SK-N-SH treated with all-trans-retinoic acid at 6 μM for 48 hours (cell line): ENCODE data around the gene CCDC57.
"Not testable (repeated sequence)": the region's sequence is repeated elsewhere in the genome, so short reads cannot be mapped to it uniquely, and the experiment has no call there.

Experiments
- ATAC-seq: fragments of 200-7000 bp; cut with Tn5 transposase; 3 replicates; pipeline ENCODE4 v1.9.1; 2020; ENCODE audit warnings: mild to moderate bottlenecking, moderate library complexity
- ARNTL ChIP-seq: fragments of 450-650 bp; formaldehyde crosslinking; IDR thresholded peaks from 2 replicates; pipeline ENCODE4 v1.5.0; 2020; ENCODE audit warnings: low read depth, mild to moderate bottlenecking, moderate library complexity, borderline replicate concordance
- BACH2 ChIP-seq: fragments of 250-450 bp; sonication (Bioruptor Pico); IDR thresholded peaks from 2 replicates; pipeline ENCODE4 v1.9.0; 2021; ENCODE audit warnings: mild to moderate bottlenecking, borderline replicate concordance
- CSDC2 ChIP-seq: fragments of 250-450 bp; sonication (Bioruptor Pico); IDR thresholded peaks from 2 replicates; pipeline ENCODE4 v1.5.0; 2020; ENCODE audit warnings: mild to moderate bottlenecking, moderate library complexity
- ESRRG ChIP-seq: fragments of 250-450 bp; sonication (Bioruptor Pico); IDR thresholded peaks from 2 replicates; pipeline ENCODE4 v1.6.1; 2021; ENCODE audit warnings: mild to moderate bottlenecking
- GLIS3 ChIP-seq: fragments of 250-450 bp; sonication (Bioruptor Pico); IDR thresholded peaks from 2 replicates; pipeline ENCODE4 v1.5.0; 2020; ENCODE audit warnings: mild to moderate bottlenecking, moderate library complexity
- ISL1 ChIP-seq: fragments of 250-450 bp; sonication (Bioruptor Pico); IDR thresholded peaks from 2 replicates; pipeline ENCODE4 v2.1.2; 2022; ENCODE audit warnings: mild to moderate bottlenecking, moderate library complexity
- OSR1 ChIP-seq: fragments of 250-450 bp; sonication (Bioruptor Pico); IDR thresholded peaks from 2 replicates; pipeline ENCODE4 v1.8.0; 2022; ENCODE audit warnings: moderate library complexity, mild to moderate bottlenecking, inconsistent platforms
- PATZ1 ChIP-seq: fragments of 250-450 bp; sonication (Bioruptor Pico); IDR thresholded peaks from 2 replicates; pipeline ENCODE4 v1.8.0; 2020; ENCODE audit warnings: mild to moderate bottlenecking, moderate library complexity, borderline replicate concordance
- PPARA ChIP-seq: fragments of 250-450 bp; sonication (Bioruptor Pico); IDR thresholded peaks from 2 replicates; pipeline ENCODE4 v1.5.0; 2020; ENCODE audit warnings: mild to moderate bottlenecking, borderline replicate concordance
- RARB ChIP-seq: fragments of 250-450 bp; sonication (Bioruptor Pico); IDR thresholded peaks from 2 replicates; pipeline ENCODE4 v1.8.0; 2021; ENCODE audit warnings: mild to moderate bottlenecking, moderate library complexity
- SNAI2 ChIP-seq: fragments of 250-450 bp; sonication (Bioruptor Pico); IDR thresholded peaks from 2 replicates; pipeline ENCODE4 v1.5.0; 2020; ENCODE audit warnings: mild to moderate bottlenecking, moderate library complexity
- TOX ChIP-seq: fragments of 250-450 bp; sonication (Bioruptor Pico); IDR thresholded peaks from 2 replicates; pipeline ENCODE4 v1.8.0; 2021; ENCODE audit warnings: mild to moderate bottlenecking, moderate library complexity, borderline replicate concordance
- ZC3H10 ChIP-seq: fragments of 250-450 bp; sonication (Bioruptor Pico); IDR thresholded peaks from 2 replicates; pipeline ENCODE4 v1.5.1; 2021; ENCODE audit warnings: mild to moderate bottlenecking, moderate library complexity
- ZFP3 ChIP-seq: fragments of 250-450 bp; sonication (Bioruptor Pico); IDR thresholded peaks from 2 replicates; pipeline ENCODE4 v1.5.0; 2020; ENCODE audit warnings: mild to moderate bottlenecking, moderate library complexity
- ZFP30 ChIP-seq: fragments of 450-650 bp; formaldehyde crosslinking; IDR thresholded peaks from 2 replicates; pipeline ENCODE4 v1.5.0; 2022; ENCODE audit warnings: mild to moderate bottlenecking, moderate library complexity
- ZNF565 ChIP-seq: fragments of 450-650 bp; formaldehyde crosslinking; conservative IDR thresholded peaks from 2 replicates; pipeline ENCODE4 v1.5.0; 2020; ENCODE audit warnings: low read depth, mild to moderate bottlenecking, moderate library complexity
- ZNF70 ChIP-seq: fragments of 450-650 bp; formaldehyde crosslinking; IDR thresholded peaks from 2 replicates; pipeline ENCODE4 v1.5.0; 2020; ENCODE audit warnings: mild to moderate bottlenecking, moderate library complexity
- ZNF8 ChIP-seq: fragments of 450-650 bp; formaldehyde crosslinking; IDR thresholded peaks from 2 replicates; pipeline ENCODE4 v1.5.0; 2020; ENCODE audit warnings: mild to moderate bottlenecking, moderate library complexity
- TF ChIP-seq, protein P1 (sequence below): fragments of 250-450 bp; sonication (Bioruptor Pico); IDR thresholded peaks from 2 replicates; pipeline ENCODE4 v1.8.0; 2021; ENCODE audit warnings: low read depth, mild to moderate bottlenecking, moderate library complexity, borderline replicate concordance
- TF ChIP-seq, protein P2 (sequence below): fragments of 250-450 bp; sonication (Bioruptor Pico); IDR thresholded peaks from 2 replicates; pipeline ENCODE4 v1.5.1; 2021; ENCODE audit warnings: mild to moderate bottlenecking, moderate library complexity
- TF ChIP-seq, protein P3 (sequence below): fragments of 250-450 bp; sonication (Bioruptor Pico); IDR thresholded peaks from 2 replicates; pipeline ENCODE4 v1.5.0; 2020; ENCODE audit warnings: mild to moderate bottlenecking, moderate library complexity
- TF ChIP-seq, protein P4 (sequence below): fragments of 250-450 bp; sonication (Bioruptor Pico); IDR thresholded peaks from 2 replicates; pipeline ENCODE4 v1.5.1; 2020; ENCODE audit warnings: low read depth, mild to moderate bottlenecking, moderate library complexity

Gene CCDC57

GRCh38 chr17:82256242-82256885 lies 43.7 kb upstream of the CCDC57 start:
- no peak for ATAC-seq
- TF ChIP-seq ZNF70 (CRISPR knock-in tag) (no peak), PATZ1 (CRISPR knock-in tag) (no peak), SNAI2 (CRISPR knock-in tag) (no peak), GLIS3 (no peak), ZFP3 (CRISPR knock-in tag) (no peak), ESRRG (CRISPR knock-in tag) (no peak), ZNF565 (CRISPR knock-in tag) (no peak), TOX (CRISPR knock-in tag) (no peak), RARB (CRISPR knock-in tag) (no peak), ZNF8 (no peak), BACH2 (CRISPR knock-in tag) (no peak), OSR1 (CRISPR knock-in tag) (no peak), CSDC2 (CRISPR knock-in tag) (no peak), ISL1 (CRISPR knock-in tag) (no peak), ARNTL (CRISPR knock-in tag) (no peak), ZFP30 (CRISPR knock-in tag) (no peak)
- TF ChIP-seq, protein P1, sequence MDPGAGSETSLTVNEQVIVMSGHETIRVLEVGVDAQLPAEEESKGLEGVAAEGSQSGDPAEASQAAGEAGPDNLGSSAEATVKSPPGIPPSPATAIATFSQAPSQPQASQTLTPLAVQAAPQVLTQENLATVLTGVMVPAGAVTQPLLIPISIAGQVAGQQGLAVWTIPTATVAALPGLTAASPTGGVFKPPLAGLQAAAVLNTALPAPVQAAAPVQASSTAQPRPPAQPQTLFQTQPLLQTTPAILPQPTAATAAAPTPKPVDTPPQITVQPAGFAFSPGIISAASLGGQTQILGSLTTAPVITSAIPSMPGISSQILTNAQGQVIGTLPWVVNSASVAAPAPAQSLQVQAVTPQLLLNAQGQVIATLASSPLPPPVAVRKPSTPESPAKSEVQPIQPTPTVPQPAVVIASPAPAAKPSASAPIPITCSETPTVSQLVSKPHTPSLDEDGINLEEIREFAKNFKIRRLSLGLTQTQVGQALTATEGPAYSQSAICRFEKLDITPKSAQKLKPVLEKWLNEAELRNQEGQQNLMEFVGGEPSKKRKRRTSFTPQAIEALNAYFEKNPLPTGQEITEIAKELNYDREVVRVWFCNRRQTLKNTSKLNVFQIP (CRISPR knock-in tag): no peak
- TF ChIP-seq, protein P2, sequence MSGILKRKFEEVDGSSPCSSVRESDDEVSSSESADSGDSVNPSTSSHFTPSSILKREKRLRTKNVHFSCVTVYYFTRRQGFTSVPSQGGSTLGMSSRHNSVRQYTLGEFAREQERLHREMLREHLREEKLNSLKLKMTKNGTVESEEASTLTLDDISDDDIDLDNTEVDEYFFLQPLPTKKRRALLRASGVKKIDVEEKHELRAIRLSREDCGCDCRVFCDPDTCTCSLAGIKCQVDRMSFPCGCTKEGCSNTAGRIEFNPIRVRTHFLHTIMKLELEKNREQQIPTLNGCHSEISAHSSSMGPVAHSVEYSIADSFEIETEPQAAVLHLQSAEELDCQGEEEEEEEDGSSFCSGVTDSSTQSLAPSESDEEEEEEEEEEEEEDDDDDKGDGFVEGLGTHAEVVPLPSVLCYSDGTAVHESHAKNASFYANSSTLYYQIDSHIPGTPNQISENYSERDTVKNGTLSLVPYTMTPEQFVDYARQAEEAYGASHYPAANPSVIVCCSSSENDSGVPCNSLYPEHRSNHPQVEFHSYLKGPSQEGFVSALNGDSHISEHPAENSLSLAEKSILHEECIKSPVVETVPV (CRISPR knock-in tag): no peak
- TF ChIP-seq, protein P3, sequence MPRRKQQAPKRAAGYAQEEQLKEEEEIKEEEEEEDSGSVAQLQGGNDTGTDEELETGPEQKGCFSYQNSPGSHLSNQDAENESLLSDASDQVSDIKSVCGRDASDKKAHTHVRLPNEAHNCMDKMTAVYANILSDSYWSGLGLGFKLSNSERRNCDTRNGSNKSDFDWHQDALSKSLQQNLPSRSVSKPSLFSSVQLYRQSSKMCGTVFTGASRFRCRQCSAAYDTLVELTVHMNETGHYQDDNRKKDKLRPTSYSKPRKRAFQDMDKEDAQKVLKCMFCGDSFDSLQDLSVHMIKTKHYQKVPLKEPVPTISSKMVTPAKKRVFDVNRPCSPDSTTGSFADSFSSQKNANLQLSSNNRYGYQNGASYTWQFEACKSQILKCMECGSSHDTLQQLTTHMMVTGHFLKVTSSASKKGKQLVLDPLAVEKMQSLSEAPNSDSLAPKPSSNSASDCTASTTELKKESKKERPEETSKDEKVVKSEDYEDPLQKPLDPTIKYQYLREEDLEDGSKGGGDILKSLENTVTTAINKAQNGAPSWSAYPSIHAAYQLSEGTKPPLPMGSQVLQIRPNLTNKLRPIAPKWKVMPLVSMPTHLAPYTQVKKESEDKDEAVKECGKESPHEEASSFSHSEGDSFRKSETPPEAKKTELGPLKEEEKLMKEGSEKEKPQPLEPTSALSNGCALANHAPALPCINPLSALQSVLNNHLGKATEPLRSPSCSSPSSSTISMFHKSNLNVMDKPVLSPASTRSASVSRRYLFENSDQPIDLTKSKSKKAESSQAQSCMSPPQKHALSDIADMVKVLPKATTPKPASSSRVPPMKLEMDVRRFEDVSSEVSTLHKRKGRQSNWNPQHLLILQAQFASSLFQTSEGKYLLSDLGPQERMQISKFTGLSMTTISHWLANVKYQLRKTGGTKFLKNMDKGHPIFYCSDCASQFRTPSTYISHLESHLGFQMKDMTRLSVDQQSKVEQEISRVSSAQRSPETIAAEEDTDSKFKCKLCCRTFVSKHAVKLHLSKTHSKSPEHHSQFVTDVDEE (CRISPR knock-in tag): no peak
- TF ChIP-seq, protein P4, sequence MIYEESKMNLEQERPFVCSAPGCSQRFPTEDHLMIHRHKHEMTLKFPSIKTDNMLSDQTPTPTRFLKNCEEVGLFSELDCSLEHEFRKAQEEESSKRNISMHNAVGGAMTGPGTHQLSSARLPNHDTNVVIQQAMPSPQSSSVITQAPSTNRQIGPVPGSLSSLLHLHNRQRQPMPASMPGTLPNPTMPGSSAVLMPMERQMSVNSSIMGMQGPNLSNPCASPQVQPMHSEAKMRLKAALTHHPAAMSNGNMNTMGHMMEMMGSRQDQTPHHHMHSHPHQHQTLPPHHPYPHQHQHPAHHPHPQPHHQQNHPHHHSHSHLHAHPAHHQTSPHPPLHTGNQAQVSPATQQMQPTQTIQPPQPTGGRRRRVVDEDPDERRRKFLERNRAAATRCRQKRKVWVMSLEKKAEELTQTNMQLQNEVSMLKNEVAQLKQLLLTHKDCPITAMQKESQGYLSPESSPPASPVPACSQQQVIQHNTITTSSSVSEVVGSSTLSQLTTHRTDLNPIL (CRISPR knock-in tag): no peak

GRCh38 chr17:82255402-82255972 lies 42.8 kb upstream of the CCDC57 start:
- TF ChIP-seq, protein P4 (CRISPR knock-in tag): no peak
- no peak for TF ChIP-seq ISL1 (CRISPR knock-in tag)
- no peak for TF ChIP-seq CSDC2 (CRISPR knock-in tag)
- TF ChIP-seq, protein P1 (CRISPR knock-in tag): no peak
- TF ChIP-seq ZNF565 (CRISPR knock-in tag): no peak
- TF ChIP-seq OSR1 (CRISPR knock-in tag): no peak
- no peak for TF ChIP-seq ZFP3 (CRISPR knock-in tag)
- no peak for TF ChIP-seq ZC3H10 (CRISPR knock-in tag)
- no peak for TF ChIP-seq ZFP30 (CRISPR knock-in tag)
- no peak for TF ChIP-seq ZNF8
- TF ChIP-seq PPARA (CRISPR knock-in tag): no peak
- no peak for TF ChIP-seq ESRRG (CRISPR knock-in tag)
- TF ChIP-seq RARB (CRISPR knock-in tag): no peak
- TF ChIP-seq ZNF70 (CRISPR knock-in tag): no peak
- TF ChIP-seq, protein P2 (CRISPR knock-in tag): no peak
- TF ChIP-seq TOX (CRISPR knock-in tag): no peak
- ATAC-seq: no peak

DNA sequence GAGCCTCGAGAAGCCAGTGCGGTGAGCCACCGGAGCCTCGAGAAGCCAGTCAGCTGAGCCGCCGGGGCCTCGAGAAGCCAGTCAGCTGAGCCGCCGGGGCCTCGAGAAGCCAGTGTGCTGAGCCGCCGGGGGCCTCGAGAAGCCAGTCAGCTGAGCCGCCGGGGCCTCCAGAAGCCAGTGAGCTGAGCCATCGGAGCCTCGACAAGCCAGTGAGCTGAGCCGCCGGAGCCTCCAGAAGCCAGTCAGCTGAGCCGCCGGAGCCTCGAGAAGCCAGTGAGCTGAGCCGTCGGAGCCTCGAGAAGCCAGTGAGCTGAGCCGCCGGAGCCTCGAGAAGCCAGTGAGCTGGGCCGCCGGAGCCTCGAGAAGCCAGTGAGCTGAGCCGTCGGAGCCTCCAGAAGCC lies 42.1 kb upstream of the CCDC57 start:
- ATAC-seq: not testable (repeated sequence)
